ENCODE data around the gene KRTAP4-9.
"Not testable (repeated sequence)": the region's sequence is repeated elsewhere in the genome, so short reads cannot be mapped to it uniquely, and the experiment has no call there.

The KRTAP4-9 gene

DNA sequence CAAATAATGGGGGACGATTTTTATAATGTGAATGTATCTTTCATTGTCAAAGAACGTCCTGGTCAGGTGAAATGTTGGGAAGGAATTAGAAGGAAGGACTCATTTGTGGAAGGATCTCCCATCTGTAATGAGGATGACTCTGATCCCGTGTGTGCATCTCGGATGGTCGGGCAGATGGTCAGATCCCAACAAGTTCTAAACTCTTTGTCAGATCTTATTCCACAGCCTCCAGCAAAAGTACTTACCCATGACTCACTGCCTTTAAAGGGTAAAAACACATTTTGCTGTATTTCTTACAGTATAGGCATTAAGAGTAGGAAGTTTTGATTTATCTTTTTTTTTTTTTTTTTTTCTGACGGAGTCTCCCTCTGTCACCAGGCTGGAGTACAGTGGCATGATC lies 6.7 kb upstream of the KRTAP4-9 start:
- Histone ChIP-seq H3K9me2 (ENCODE audit: low read depth, low read length) (no peaks in the 10 kb centered on the region), H3K36me3 (ENCODE audit: insufficient read depth, low read length) (no peaks in the 10 kb centered on the region), H2AFZ (ENCODE audit: low read length) (no peak overlapping the region), H3K27ac (ENCODE audit: low read depth, low read length, poor library complexity, severe bottlenecking) (no peak overlapping the region), H3K4me3 (ENCODE audit: low read depth, low read length, poor library complexity, severe bottlenecking) (no peak overlapping the region), H3K79me2 (ENCODE audit: insufficient read depth, low read length) (no peaks in the 10 kb centered on the region), H3K27me3 (ENCODE audit: insufficient read depth, low read length) (no peaks in the 10 kb centered on the region), H3K9ac (ENCODE audit: low read length) (no peak overlapping the region), H3K9me3 (ENCODE audit: low read length) (no peaks in the 10 kb centered on the region), H3K4me1 (ENCODE audit: insufficient read depth, low read length, severe bottlenecking) (no peaks in the 10 kb centered on the region), H3F3A (ENCODE audit: insufficient read depth, low read length) (no peaks in the 10 kb centered on the region), H4K20me1 (ENCODE audit: insufficient read depth, low read length) (no peaks in the 10 kb centered on the region), H3K4me2 (ENCODE audit: low read length) (no peak overlapping the region)
- TF ChIP-seq, protein P1, sequence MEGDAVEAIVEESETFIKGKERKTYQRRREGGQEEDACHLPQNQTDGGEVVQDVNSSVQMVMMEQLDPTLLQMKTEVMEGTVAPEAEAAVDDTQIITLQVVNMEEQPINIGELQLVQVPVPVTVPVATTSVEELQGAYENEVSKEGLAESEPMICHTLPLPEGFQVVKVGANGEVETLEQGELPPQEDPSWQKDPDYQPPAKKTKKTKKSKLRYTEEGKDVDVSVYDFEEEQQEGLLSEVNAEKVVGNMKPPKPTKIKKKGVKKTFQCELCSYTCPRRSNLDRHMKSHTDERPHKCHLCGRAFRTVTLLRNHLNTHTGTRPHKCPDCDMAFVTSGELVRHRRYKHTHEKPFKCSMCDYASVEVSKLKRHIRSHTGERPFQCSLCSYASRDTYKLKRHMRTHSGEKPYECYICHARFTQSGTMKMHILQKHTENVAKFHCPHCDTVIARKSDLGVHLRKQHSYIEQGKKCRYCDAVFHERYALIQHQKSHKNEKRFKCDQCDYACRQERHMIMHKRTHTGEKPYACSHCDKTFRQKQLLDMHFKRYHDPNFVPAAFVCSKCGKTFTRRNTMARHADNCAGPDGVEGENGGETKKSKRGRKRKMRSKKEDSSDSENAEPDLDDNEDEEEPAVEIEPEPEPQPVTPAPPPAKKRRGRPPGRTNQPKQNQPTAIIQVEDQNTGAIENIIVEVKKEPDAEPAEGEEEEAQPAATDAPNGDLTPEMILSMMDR (IDR thresholded peaks at IDR 0.05; ENCODE audit: low read length): no peak
- TF ChIP-seq EZH2 (IDR thresholded peaks at IDR 0.05; ENCODE audit: borderline replicate concordance, low read length): no peak

DNA sequence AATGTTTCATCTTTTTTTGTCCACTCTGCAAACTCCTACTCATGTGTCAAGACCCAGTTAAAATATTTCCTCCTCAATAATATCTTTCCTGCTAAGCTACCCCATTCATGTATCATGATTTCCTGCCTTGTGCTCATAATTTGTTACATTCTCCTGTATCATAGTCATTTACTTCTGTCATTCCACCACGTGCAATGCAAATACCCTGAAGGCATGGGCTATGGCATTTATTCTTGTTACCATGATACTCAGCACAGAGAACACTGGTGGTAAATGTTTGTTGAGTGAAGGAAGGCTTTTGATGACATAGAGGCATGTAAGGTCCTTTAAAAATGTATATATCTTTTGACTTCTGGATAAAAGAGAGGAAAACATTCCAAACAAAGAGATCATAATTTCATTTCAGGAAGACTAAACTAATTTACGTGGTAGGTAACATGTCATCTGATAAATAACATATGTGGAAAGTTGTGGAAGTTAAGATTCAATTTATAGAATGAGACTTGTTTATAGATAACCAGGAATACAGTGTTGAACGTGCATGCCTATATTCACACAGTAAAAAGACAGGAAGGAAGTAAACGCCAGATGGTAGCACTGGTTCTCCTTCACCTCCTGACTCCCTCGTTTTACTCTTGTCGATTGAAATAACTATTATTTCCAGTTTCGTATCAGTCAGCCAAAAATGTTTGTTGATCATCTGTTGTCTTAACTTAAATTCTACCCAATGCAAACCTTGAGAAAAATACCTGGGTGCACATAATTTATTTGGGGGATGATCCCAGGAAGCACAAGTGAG lies 5.3 kb upstream of the KRTAP4-9 start:
- not testable (repeated sequence) for H3K27me3 ChIP-seq (ENCODE audit: insufficient read depth, low read length); H3K27ac ChIP-seq (ENCODE audit: low read depth, low read length, poor library complexity, severe bottlenecking); H3K9me3 ChIP-seq (ENCODE audit: low read length); H3K79me2 ChIP-seq (ENCODE audit: insufficient read depth, low read length); H3K4me2 ChIP-seq (ENCODE audit: low read length); H3K36me3 ChIP-seq (ENCODE audit: insufficient read depth, low read length); H3K9me2 ChIP-seq (ENCODE audit: low read depth, low read length); H4K20me1 ChIP-seq (ENCODE audit: insufficient read depth, low read length); H3K4me3 ChIP-seq (ENCODE audit: low read depth, low read length, poor library complexity, severe bottlenecking); H3K9ac ChIP-seq (ENCODE audit: low read length); H3K4me1 ChIP-seq (ENCODE audit: insufficient read depth, low read length, severe bottlenecking); H3F3A ChIP-seq (ENCODE audit: insufficient read depth, low read length); H2AFZ ChIP-seq (ENCODE audit: low read length)

DNA sequence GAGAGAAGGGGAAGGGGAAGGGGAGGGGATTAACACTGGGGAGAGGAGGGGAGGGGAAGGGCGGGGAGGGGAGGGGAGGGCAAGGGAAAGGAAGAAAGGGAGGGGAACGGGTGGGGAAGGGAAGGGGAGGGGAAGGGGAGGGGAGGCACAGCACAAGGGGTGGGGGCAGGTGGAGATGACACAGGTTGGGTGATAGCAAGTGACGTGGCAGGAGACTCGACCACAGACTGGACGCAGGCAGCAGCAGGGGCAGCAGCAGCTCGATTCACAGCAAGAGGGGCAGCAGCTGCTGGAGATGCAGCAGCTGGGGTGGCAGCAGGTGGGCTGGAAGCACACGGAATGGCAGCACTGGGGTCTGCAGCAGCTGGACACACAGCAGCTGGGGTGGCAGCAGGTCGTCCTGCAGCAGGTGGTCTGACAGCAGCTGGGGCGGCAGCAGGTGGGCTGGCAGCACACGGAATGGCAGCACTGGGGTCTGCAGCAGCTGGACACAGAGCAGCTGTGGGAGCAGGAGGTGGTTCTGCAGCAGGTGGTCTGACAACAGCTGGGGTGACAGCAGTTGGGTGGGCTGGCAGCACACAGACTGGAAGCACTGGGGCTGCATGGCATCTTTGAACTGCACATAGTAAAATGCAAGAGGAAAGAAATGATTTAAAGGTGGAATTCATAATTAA lies 3.5 kb upstream of the KRTAP4-9 start, which contains the start of gene KRTAP4-16:
TSS of gene KRTAP4-16 (minus strand) at position 624 of the 674 bp plus-strand sequence. CDS start at position 624, 0 bp downstream.
- no peak within 1 kb of the TSS for H3K4me3 ChIP-seq (ENCODE audit: low read depth, low read length, poor library complexity, severe bottlenecking)
- no peaks in the 10 kb centered on the region for H3K9me2 ChIP-seq (ENCODE audit: low read depth, low read length)
- H3K27me3 ChIP-seq (ENCODE audit: insufficient read depth, low read length): no peaks in the 10 kb centered on the region
- H3K79me2 ChIP-seq (ENCODE audit: insufficient read depth, low read length): no peaks in the 10 kb centered on the region
- no peak within 1 kb of the TSS for H2AFZ ChIP-seq (ENCODE audit: low read length)
- H3K4me1 ChIP-seq (ENCODE audit: insufficient read depth, low read length, severe bottlenecking): no peaks in the 10 kb centered on the region
- H3K36me3 ChIP-seq (ENCODE audit: insufficient read depth, low read length): no peaks in the 10 kb centered on the region
- no peak within 1 kb of the TSS for H3K4me2 ChIP-seq (ENCODE audit: low read length)
- TF ChIP-seq, protein P1 (IDR thresholded peaks at IDR 0.05; ENCODE audit: low read length): no peak
- no peak for TF ChIP-seq EZH2 (IDR thresholded peaks at IDR 0.05; ENCODE audit: borderline replicate concordance, low read length)
- no peak within 1 kb of the TSS for H3K9ac ChIP-seq (ENCODE audit: low read length)
- H3K9me3 ChIP-seq (ENCODE audit: low read length): no peaks in the 10 kb centered on the region
- H4K20me1 ChIP-seq (ENCODE audit: insufficient read depth, low read length): no peaks in the 10 kb centered on the region
- no peak within 1 kb of the TSS for H3K27ac ChIP-seq (ENCODE audit: low read depth, low read length, poor library complexity, severe bottlenecking)
- no peaks in the 10 kb centered on the region for H3F3A ChIP-seq (ENCODE audit: insufficient read depth, low read length)

All from OCI-LY1 (cell line).